HG03442 (cell line): Measurements from ENCODE around the gene FAM13A.
A peak's percentile ranks its signal among the peaks of the same experiment; 100 is the strongest.
"Not testable (repeated sequence)": the region's sequence is repeated elsewhere in the genome, so short reads cannot be mapped to it uniquely, and the experiment has no call there.

Source experiments
- ATAC-seq: cut with Tn5 transposase; IDR thresholded peaks from one replicate; pipeline ENCODE4 v1.9.1; 2021; ENCODE audit warnings: mild to moderate bottlenecking, moderate library complexity; ENCODE audit not compliant: unreplicated experiment

FAM13A gene

DNA sequence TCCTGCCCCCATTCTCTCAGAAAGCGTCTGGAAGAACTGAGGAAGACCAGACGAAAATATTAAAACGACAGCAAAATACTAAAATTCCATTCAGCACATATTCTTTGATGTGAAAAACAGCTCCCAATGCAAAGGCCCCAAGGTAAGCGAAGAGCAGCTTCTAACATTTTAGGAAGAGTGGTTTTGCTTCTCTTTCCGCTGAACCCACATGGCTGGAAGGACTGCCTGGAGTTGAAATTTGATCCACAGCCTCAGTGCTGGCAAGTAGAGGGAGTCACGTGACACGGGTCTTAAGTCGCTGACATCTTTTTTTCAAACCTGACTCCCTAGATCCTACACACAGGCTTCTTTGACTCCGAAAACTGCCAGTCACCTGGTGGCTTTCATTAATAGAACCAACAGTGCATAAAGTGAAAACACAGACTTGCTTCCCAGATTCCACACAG is at the start of gene FAM13A:
TSS of gene FAM13A (minus strand) at position 233 of the 446 bp plus-strand sequence. CDS start at position 12, 221 bp downstream.
- ATAC-seq: no peak

DNA sequence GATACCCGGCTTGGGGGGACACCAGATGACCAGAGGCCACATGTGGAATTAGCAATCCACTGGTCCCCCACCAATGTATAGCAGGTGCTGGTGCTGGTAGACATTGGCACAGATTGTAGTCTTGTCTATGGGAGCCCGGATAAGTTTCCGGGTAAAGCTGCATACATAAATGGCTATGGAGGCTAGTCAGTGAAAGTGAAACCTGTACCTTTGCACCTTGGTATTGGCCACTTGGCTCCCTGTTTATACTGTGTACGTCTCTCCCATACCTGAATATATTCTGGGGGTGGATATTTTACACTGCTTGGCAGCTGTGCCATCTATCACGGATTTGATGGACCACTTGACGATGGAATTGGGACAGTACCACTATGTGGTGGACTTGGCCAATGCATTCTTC is 48.7 kb upstream of the FAM13A start:
- no peak for ATAC-seq

DNA sequence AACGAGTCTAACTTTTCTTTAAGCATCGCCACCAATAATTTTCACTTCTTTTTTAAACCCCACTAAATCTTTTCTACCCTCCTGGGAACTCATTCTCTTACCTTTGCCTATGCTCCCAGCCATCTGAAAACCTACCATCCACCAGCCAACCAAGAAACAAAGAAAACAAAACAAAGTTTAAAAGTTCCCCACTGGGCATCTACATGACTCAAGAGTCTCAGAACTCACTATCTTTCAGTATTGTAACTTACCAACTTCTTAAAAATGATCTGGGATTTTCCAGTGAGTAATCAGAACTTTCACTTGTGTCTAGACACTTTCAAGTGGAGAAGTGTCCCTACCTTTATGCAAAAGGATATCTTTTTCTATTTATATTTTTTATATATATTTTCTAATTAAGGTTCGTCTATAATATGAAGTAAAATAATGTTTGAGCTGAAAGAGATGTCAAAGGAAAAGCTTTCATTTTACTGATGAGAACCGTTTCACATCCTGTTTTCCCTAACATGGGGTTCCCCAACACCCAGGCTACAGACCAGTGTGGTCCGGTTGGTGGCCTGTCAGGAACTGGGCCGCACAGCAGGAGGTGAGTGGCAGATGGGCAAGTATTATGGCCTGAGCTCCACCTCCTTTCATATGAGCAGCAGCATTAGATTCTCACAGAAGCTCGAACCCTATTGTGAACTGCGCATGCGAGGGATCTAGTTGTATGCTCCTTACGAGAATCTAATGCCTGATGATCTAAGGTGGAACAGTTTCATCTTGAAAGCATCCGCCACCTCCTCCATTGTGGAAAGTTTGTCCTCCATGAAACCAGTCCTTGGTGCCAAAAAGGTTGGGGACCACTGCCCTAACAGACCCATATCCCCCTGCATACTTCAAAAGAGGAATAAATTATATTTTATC is 44.5 kb upstream of the FAM13A start:
- ATAC-seq: peak; percentile 94

DNA sequence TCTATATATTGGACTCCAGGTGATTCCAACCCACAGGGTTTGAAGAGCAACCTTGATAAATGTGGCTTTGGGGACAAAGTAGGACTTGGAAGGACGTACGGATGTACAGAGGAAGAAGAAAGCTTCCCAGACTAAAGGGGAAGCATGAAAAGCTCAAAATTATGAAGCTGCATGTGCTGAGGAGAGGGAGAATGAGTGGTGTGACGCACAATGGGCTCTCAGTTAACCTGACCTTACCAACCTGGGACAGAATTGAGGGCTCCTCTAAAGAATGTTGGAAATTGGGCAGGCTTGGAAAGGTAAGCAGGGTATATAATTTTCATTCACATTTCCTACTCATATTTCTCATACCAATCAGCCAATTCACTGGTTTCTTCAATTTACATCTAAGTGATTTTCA is 43.9 kb upstream of the FAM13A start:
- ATAC-seq: no peak

DNA sequence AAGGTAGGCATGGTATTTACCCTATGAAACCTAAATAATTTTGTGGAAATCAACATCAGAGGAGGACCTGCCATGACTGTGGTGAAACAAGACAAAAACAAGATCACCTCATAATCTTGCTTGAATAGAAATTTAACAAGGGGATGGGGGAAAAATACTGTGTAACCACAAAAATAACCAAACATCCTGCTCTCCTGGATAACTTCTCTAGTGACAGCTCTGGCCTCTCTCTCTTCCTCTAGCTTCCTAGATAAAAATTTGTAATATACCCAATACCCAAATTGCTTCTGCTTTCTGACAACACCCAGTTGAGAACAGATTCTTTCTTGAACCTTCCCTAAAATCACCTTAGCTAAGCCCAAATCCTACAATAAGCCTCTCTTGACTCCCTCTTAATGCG is 42.5 kb upstream of the FAM13A start:
- ATAC-seq: no peak

DNA sequence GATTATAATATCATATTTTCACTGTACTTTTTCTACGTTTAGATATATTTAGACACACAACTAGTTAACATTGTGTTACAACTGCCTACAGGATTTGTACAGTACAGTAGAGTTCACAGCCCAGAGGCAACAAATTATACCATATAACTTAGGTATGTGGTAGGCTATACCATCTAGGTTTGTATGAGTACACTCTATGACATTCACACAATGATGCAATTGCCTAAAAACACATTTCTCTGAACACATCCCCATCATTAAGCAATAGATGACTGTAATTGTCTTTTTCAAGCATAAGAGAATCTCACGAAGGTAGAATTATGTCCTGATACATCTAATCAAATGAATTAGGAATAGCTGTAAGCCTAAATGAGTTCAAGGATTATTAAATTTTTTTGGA is 42.0 kb upstream of the FAM13A start:
- no peak for ATAC-seq

DNA sequence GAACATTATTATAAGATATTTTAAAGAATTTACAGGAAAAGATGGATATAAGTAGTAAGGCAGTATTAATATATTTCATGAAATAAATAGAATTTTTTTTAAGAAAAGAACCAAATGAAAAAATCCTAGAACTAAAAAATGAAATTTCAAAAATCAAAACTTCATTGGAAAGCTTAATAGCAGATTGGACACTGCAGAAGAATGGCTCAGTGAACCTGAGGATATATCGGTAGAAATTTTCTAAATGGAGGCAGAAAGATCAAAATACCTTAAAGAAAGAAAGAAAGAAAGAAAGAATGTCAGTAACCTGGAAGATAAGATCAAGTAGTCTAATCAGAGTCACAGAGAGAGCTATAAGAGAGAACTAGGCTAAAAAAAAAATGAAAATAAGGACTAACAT is 21.3 kb upstream of the FAM13A start:
- no peak for ATAC-seq

DNA sequence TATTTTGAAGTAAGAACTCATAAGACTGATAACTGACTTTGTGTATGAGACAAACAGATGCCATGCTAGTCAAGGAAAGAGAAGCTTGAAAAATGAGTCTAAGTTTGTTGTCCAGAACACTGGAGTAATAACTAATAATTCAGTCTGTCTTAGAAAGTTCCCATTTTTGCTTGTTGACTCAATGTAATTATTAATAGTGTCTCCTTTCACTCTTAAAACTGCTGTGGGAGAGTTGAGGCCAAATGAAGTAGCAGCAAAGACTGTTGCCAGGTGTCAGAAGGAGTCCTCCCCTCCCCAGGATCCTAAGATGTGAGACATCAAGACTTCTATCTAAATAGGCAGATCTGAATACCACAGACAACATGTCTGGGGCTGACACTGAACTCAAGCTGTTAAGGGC is 20.8 kb upstream of the FAM13A start:
- ATAC-seq: no peak

DNA sequence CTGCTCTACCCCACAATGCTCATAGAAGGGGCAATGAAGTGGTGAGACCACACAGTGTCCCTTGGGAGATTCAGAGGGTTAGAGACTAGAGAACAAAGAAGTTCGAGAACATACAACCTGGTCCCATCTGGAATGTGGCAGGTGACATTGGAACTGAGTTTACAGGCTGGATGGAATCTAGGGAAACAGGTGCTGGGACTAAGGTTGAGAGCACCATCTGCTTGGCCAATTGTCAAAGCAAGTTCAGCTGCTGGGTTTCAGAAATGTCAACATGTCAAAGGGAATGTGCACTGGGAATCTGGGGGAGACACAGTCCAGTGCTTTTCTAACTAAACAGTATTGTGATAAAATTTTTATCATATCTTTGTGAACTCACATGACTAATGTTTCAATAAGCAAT is 15.9 kb upstream of the FAM13A start:
- no peak for ATAC-seq

DNA sequence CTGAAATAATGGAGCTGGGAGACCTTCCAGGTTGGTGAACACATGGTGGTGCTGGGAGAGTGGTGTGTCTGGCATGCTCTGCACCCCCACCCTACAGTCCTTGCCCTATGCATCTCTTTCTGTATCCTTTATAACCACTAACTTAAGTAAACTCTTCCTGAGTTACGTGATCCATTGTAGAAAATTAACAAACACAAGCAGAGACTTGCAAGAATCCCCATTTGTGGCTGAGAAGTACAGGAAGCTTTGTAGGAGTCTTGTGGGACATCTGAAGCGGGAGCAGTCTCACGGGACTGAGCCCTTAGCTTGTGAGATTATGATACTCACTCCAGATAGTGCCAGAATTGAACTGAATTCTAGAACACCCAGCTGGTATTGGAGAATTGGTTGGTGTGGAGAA is 14.3 kb upstream of the FAM13A start:
- ATAC-seq: no peak

DNA sequence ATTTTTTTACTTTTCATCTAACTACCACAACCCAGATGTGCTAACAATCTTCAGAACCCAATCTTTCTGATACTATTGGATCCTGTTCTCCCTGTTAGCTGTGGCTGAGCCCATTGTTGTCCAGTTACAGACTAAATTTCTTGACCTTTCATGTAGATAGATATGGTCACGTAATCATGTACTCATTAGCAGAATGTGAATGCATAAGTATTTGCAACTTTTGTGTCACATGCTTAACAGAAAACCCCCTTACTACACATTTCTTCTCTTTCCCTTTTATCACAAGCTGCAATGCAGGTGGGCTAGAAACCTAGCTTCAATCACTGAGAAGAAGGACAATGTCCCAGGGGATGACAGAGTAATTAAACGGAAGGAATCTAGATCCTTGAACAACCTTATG is 13.1 kb upstream of the FAM13A start:
- ATAC-seq: no peak

DNA sequence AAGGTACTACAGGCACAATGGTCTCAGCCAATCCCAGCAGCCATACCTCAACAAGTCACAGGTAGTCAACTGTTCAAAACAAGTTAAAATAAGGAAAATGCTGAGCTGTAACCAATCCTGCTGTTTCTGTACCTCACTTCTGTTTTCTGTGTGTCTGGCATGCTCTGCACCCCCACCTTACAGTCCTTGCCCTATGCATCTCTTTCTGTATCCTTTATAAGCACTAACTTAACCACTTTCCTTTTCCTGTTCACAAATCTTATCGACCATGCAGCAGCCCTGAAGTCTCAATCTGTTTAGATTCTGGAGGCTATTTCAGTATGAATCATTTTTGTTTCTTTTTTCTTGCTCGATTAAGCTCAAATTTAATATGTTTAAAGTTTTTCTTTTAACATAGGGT is 12.5 kb upstream of the FAM13A start:
- peak; percentile 80 for ATAC-seq

DNA sequence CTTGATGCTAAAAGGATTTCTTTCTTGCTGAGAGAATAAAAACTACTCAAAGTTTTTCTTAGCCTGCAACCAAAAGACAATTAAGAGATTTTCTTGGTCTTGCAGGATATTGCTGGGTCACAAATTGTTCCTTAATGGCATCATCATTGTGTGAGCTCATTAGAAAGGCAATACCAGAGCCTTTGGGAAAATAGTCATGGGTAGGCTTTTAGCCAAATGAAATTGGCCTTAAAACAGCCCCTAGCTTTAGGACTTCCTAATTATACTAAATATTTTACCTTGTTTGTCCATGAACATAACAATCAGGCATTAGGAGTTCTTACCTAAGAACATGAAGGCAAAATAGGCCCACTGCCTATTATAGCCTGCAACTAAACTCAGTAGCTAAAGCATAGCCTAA is 10.4 kb upstream of the FAM13A start:
- ATAC-seq: no peak

DNA sequence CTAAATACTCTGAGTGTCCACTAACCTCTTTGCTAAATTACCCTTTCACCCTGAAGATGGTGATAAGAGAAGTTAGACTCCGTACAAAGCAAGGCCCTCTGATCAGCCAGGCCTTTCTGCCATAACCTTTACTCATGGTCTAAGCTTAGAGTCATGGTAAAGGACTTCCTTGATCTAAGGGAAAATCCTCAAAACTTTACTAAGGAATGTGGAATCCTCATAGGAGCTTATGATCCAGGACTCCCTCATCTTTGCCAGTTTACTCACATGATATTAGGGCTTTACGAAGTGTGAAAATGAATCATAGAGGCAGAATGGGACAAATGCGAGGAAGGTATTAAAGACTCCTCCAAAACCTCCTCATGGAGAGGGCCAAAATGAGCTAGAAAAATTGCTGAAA is 7.9 kb upstream of the FAM13A start:
- ATAC-seq: no peak

DNA sequence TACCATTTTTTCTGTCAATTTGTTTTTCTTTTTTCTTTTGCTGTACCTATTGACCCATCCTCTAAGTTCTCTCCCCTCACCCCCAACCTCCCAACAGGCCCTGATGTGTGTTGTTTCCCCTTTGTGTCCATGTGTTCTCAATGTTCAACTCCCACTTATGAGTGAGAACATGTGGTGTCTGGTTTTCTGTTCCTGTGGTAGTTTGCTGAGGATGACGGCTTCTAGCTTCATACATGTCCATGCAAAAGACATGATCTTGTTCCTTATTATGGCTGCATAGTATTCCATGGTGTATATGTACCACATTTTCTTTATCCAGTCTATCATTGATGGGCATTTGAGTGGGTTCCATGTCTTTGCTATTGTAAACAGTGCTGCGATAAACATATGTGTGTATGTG is 859 bp upstream of the FAM13A start:
- ATAC-seq: not testable (repeated sequence)

DNA sequence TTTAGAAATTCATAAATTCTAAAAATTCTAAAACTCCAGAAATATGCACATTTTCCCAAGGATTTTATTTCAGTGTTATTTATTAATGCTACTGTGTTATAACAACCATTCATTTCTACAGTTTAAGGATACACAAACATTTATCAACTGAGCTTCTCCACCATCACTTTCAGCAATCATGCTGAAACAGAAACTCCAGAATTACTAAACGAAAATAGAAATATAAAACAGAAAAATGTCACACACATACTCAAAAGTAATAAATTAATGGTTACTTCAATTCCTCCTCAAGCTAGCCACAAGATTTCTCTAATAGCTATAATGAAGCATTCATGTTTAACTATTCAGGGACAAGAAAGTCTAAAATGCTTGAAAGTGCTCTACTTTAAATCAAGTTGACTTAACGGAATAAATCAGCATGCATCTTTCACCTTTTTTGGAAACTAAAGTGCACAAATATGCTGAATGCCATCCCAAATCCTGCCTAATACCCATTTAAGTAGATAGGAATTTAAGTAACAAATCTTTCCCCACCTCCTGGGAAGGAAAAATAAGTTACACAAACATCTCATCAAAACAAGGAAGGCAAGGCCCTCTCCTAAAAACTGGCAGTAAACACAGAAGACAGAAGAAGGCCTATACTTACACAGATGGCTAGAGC is 563 bp downstream of the FAM13A start:
- ATAC-seq: no peak

DNA sequence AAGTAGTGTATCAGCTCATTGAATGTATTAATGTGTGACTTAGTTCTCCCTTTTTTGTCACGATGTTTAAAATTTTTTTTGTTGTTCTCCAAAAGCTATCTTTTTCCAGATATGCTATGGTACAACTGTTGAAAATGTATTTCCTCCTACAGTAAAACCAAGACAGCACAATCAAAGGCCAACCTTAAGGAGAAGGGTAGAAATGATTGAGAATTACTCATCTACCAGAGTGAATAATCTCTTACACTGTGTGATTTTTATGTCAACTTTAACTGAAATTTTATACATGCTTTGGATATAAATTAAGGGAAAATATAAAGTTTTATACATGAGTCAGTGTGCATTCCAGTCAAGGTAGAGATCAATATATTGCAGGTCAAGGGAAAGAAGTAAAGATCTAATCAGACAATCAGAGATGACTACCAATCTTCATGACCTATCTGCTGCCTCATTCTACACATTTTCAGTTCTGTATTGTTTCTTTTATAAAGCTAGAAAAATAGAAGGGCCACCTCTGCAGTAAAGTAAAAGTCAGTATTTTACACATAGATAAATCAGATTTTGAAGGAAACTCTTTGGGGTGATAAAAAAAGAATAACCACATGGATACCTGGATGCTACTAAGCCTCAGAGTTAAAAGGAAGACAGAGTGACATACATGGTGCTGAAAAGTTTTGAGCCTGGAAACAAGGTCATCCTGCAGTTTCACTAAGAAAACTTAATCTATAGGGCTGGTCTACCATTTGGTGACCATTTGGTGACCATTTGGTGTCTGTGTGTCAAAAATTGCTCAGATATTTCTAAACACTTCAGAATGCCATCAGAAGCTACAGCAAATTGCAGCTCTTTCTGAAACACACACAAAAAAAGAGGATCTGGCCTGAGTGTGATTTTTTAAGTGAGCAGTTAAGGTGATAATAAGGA is 1.6 kb downstream of the FAM13A start:
- no peak for ATAC-seq

DNA sequence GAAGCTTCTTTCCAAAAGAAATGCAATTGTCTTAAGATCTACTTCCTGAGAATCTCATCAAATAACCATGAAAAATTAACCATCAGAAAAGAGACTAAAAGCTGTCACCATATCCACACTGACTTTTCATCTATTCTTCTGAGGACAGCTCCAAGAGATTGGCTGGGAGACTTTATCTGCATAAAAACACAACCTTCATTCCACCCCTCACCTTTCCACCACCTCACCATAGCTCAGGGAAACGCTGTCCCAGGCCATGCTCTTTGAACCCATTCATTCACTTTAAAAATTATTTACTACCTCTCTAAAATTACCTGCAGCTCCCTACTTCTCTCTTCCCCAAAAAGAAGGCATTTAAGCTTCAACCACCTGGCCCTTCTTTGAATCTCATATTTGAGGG is 2.4 kb downstream of the FAM13A start:
- no peak for ATAC-seq

DNA sequence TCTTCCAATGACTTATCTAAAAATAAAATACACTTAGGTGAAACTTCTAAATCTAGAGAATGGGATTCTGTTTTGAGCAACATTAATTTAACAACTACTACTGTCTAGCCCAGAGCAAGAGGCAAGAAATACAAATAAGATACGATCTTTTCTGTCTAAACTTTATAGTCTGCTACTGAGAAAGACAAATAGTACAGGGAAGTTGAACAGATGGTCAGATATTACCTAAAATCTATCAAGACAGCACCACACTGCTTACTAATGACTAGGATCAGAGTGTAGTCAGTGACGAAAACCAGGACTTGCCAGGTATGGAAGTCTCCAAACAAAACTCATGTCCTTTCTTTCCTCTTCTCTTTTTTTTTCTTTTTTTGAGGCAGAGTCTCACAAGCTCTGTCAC is 7.1 kb downstream of the FAM13A start:
- no peak for ATAC-seq

DNA sequence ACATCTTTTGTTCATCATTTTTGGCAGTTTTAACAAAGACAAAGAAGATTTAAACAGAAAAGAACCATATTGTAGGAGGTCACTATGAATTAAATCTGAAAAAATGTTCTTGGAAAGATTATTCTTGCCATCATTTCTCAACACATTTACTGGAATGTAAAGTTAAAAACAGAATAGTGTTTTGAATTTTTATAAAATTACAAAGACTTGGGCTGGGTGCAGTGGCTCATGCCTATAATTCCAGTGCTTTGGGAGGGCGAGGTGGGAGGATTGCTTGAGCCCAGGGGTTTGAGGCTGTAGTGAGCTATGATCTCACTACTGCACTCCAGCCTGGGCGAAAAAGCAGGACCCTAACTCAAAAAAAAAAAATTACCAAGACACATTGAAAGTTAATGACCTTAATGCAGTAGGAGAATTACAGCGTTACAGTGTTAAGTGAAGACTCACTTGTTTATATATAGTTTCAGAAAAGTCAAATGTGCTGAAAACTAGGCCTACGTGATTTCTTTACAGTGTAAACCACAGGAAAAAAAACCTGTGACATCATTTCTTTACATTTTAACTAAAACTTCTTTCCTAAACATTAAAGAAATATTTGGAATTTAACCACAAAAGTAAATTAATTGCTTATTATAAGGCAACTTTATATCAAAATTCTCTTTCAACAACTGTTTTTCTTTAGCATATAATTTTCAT is 7.9 kb downstream of the FAM13A start:
- ATAC-seq: no peak
